Measurements from ENCODE around the gene ASCL3. TPM values are rescaled to one million over a fixed set of nuclear protein-coding genes. Genes with fewer than 3 reads are reported as not detected.

ASCL3 gene
- total and polyA plus RNA-seq, 10 of the 15 experiments (the other 5 are each of a cell fraction or from before 2014, with no cell fraction given) = not detected

DNA sequence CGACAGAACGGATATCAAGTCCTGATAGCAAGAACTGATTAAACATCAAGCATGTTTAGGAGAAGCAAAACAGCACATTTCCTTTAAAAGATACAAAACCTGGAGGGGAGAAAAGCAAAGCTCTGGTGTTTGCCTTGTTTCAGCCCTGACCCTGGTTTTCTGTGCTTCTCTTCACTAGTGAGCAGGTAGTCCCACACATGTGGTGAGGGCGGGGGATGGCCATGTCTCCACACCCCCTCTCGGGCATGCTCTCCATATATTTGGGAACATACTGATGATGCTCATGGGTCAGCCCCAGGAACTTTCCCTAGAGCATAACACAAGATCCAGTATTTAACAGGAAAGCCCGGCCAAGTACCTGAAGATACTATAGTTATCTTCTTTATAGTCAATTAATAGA, 20.1 kb downstream of the ASCL3 start:
- in situ Hi-C loops (cut with MboI) (no loop called here), intact Hi-C loops (cut with micrococcal nuclease; ENCODE audit: unreplicated experiment) (no loop called here)
- H3K9ac ChIP-seq (ENCODE audit: control insufficient read depth, insufficient read depth, low read length) = no peak overlapping the region
- DNase-seq (ENCODE audit: low read depth, low spot score) = no peak
- H3K79me2 ChIP-seq (ENCODE audit: control insufficient read depth, insufficient read depth, low read length) = no peaks in the 10 kb centered on the region
- H3K4me1 ChIP-seq (ENCODE audit: control insufficient read depth, insufficient read depth, low read length) = no peaks in the 10 kb centered on the region
- no peaks in the 10 kb centered on the region for H3K27me3 ChIP-seq (replicated peaks in 1 of 2; ENCODE audit: control insufficient read depth in 2 of 2, insufficient read depth in 2 of 2, low read length in 1 of 2)
- no TSS peak for BruUV-seq (replicated peaks)
- ChIA-PET POLR2A (interaction anchor here (0.5 to 1.2 kb wide), 2 partner anchors 10 to 36 kb away, joined by 3 read pairs; no protein-coding TSS in a partner anchor), CTCF (interaction anchor here (0.5 to 1.2 kb wide), 4 partner anchors 9 to 611 kb away, joined by 3 to 8 read pairs (median 3); no protein-coding TSS in a partner anchor), RAD21 (ENCODE audit: unreplicated experiment) (interaction anchor here (0.7 to 1.7 kb wide), 3 partner anchors 10 to 165 kb away, joined by 3 read pairs; no protein-coding TSS in a partner anchor), SMC1A (ENCODE audit: uncharacterized antibody, unreplicated experiment) (no interaction called here)
- no peak for ATAC-seq
- no peak overlapping the region for H3K4me2 ChIP-seq (ENCODE audit: control insufficient read depth, insufficient read depth)
- H2AFZ ChIP-seq (ENCODE audit: control insufficient read depth, low read depth, low read length) = no peak overlapping the region
- peaks cover 3 to 6% of the 10 kb centered on the region in 2 experiments; a peak in 2 of 4 replicates for H3K36me3 ChIP-seq (ENCODE audit: control insufficient read depth in 2 of 2, insufficient read depth in 2 of 2, low read length in 1 of 2)
- no peak overlapping the region for H3K27ac ChIP-seq (ENCODE audit: control insufficient read depth, insufficient read depth)
- H4K20me1 ChIP-seq (ENCODE audit: control insufficient read depth, insufficient read depth) = no peaks in the 10 kb centered on the region
- no peak overlapping the region for H3K4me3 ChIP-seq
- FAIRE-seq = no peak
- TF ChIP-seq ZBTB4 (CRISPR knock-in tag; IDR thresholded peaks at IDR 0.05) (no peak), FOXK2 (IDR thresholded peaks at IDR 0.05) (no peak), STAT1 (conservative IDR thresholded peaks at IDR 0.05) (no peak), POLR2A (IDR thresholded peaks at IDR 0.05; ENCODE audit: low read depth, low read length) (no peak), NKRF (conservative IDR thresholded peaks at IDR 0.05) (no peak), PAX5 (IDR thresholded peaks at IDR 0.05; ENCODE audit: borderline replicate concordance, low read depth, low read length) (no peak), MLLT1 (IDR thresholded peaks at IDR 0.05) (no peak)
- TF ChIP-seq, protein P1, sequence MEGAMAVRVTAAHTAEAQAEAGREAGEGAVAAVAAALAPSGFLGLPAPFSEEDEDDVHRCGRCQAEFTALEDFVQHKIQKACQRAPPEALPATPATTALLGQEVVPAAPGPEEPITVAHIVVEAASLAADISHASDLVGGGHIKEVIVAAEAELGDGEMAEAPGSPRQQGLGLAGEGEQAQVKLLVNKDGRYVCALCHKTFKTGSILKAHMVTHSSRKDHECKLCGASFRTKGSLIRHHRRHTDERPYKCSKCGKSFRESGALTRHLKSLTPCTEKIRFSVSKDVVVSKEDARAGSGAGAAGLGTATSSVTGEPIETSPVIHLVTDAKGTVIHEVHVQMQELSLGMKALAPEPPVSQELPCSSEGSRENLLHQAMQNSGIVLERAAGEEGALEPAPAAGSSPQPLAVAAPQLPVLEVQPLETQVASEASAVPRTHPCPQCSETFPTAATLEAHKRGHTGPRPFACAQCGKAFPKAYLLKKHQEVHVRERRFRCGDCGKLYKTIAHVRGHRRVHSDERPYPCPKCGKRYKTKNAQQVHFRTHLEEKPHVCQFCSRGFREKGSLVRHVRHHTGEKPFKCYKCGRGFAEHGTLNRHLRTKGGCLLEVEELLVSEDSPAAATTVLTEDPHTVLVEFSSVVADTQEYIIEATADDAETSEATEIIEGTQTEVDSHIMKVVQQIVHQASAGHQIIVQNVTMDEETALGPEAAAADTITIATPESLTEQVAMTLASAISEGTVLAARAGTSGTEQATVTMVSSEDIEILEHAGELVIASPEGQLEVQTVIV (IDR thresholded peaks at IDR 0.05; ENCODE audit: borderline replicate concordance, partially characterized antibody) = no peak
- TF ChIP-seq, protein P2, sequence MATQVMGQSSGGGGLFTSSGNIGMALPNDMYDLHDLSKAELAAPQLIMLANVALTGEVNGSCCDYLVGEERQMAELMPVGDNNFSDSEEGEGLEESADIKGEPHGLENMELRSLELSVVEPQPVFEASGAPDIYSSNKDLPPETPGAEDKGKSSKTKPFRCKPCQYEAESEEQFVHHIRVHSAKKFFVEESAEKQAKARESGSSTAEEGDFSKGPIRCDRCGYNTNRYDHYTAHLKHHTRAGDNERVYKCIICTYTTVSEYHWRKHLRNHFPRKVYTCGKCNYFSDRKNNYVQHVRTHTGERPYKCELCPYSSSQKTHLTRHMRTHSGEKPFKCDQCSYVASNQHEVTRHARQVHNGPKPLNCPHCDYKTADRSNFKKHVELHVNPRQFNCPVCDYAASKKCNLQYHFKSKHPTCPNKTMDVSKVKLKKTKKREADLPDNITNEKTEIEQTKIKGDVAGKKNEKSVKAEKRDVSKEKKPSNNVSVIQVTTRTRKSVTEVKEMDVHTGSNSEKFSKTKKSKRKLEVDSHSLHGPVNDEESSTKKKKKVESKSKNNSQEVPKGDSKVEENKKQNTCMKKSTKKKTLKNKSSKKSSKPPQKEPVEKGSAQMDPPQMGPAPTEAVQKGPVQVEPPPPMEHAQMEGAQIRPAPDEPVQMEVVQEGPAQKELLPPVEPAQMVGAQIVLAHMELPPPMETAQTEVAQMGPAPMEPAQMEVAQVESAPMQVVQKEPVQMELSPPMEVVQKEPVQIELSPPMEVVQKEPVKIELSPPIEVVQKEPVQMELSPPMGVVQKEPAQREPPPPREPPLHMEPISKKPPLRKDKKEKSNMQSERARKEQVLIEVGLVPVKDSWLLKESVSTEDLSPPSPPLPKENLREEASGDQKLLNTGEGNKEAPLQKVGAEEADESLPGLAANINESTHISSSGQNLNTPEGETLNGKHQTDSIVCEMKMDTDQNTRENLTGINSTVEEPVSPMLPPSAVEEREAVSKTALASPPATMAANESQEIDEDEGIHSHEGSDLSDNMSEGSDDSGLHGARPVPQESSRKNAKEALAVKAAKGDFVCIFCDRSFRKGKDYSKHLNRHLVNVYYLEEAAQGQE (IDR thresholded peaks at IDR 0.05; ENCODE audit: low read depth, low read length) = no peak
- no peaks in the 10 kb centered on the region for H3K9me3 ChIP-seq (replicated peaks; ENCODE audit: control insufficient read depth, insufficient read depth, low read length)
- WGBS (ENCODE audit: insufficient coverage, insufficient replicate concordance, low lambda C conversion rate, missing lambda C conversion rate) = 99% methylated on average over 5 of the region's 5 CpGs
